IMR-90 (cell line): ENCODE results near the gene ELMO1. TPM values are rescaled to one million over a fixed set of nuclear protein-coding genes. Genes with fewer than 3 reads are reported as not detected.

ENCODE experiments used
- ATAC-seq: fragments of 200-7000 bp; cut with Tn5 transposase; 2 replicates; pipeline ENCODE4 v1.9.1; 2020; ENCODE audit warnings: low read depth, mild to moderate bottlenecking, moderate library complexity
- BruUV-seq: library from RNA; stranded (reverse); fragments of 400-500 nt; replicated peaks from 2 replicates; lab custom pipeline; 2021; lab: Mats Ljungman, UMichigan
- CTCF ChIA-PET: fragments of 300-600 bp; formaldehyde crosslinking; extraction: SDS; loops from one replicate; lab custom pipeline; 2021; ENCODE audit warnings: antibody characterized with exemption; lab: Yijun Ruan, JAX
- POLR2A ChIA-PET: fragments of 300-600 bp; sonication (Branson Sonifier 250); formaldehyde crosslinking; loops from one replicate; lab custom pipeline; 2022; ENCODE audit warnings: antibody characterized with exemption; ENCODE audit not compliant: unreplicated experiment; lab: Charles Lee
- DNase-seq: peaks from one replicate; pipeline ENCODE4 v3.0.0; 2013
- H2AFZ ChIP-seq: replicated peaks from 2 replicates; pipeline ENCODE3; 2013; ENCODE audit warnings: low read length, mild to moderate bottlenecking; ENCODE audit not compliant: poor library complexity
- H2AK5ac ChIP-seq: 2 replicates; pipeline ENCODE4 v1.6.1; 2013; ENCODE audit warnings: low read depth, low read length, inconsistent platforms
- H2AK9ac ChIP-seq: replicated peaks from 2 replicates; pipeline ENCODE3; 2013; ENCODE audit warnings: mild to moderate bottlenecking, low read depth, low read length, moderate library complexity; ENCODE audit not compliant: poor library complexity
- H2BK120ac ChIP-seq: 2 replicates; pipeline ENCODE4 v1.6.1; 2013; ENCODE audit warnings: low read depth, low read length, inconsistent platforms
- H2BK15ac ChIP-seq: 3 replicates; pipeline ENCODE4 v1.6.1; 2013; ENCODE audit warnings: low read depth, low read length, inconsistent platforms
- H2BK20ac ChIP-seq: 2 replicates; pipeline ENCODE4 v1.6.1; 2013; ENCODE audit warnings: low read depth, mild to moderate bottlenecking, inconsistent platforms, low read length, moderate library complexity
- H2BK5ac ChIP-seq: 2 replicates; pipeline ENCODE4 v1.6.1; 2013; ENCODE audit warnings: mild to moderate bottlenecking, low read depth, low read length, inconsistent platforms; ENCODE audit not compliant: poor library complexity, severe bottlenecking
- H3K14ac ChIP-seq: replicated peaks from 2 replicates; pipeline ENCODE4 v1.6.1; 2013; ENCODE audit warnings: low read depth, low read length, inconsistent platforms
- H3K18ac ChIP-seq: 2 replicates; pipeline ENCODE4 v1.6.1; 2013; ENCODE audit warnings: low read depth, low read length, control low read depth
- H3K23ac ChIP-seq: 2 replicates; pipeline ENCODE4 v1.6.1; 2013; ENCODE audit warnings: low read depth, low read length, inconsistent platforms
- H3K27ac ChIP-seq: 2 replicates; pipeline ENCODE4 v1.5.1; 2013; ENCODE audit warnings: mild to moderate bottlenecking, control low read depth, low read length; ENCODE audit not compliant: insufficient read depth
- H3K27me3 ChIP-seq: 2 replicates; pipeline ENCODE4 v1.6.1; 2013; ENCODE audit warnings: low read length; ENCODE audit not compliant: control insufficient read depth, insufficient read depth
- H3K36me3 ChIP-seq: 2 replicates; pipeline ENCODE4 v1.6.1; 2013; ENCODE audit warnings: low read length, mixed read lengths; ENCODE audit not compliant: control insufficient read depth, insufficient read depth
- H3K4ac ChIP-seq: 2 replicates; pipeline ENCODE4 v1.6.1; 2013; ENCODE audit warnings: low read depth, low read length, inconsistent platforms
- H3K4me1 ChIP-seq: 2 replicates; pipeline ENCODE4 v1.6.1; 2013; ENCODE audit warnings: low read length, mixed read lengths; ENCODE audit not compliant: control insufficient read depth, insufficient read depth
- H3K4me2 ChIP-seq: 2 replicates; pipeline ENCODE4 v1.6.1; 2013; ENCODE audit warnings: low read depth, mild to moderate bottlenecking, control low read depth, low read length, moderate library complexity
- H3K4me3 ChIP-seq: 2 replicates; pipeline ENCODE4 v1.5.1; 2013; ENCODE audit warnings: low read depth, mild to moderate bottlenecking, control low read depth, low read length, moderate library complexity; ENCODE audit not compliant: insufficient read depth
- H3K56ac ChIP-seq: 2 replicates; pipeline ENCODE4 v1.6.1; 2013; ENCODE audit warnings: low read length, inconsistent platforms; ENCODE audit not compliant: insufficient read depth; ENCODE audit errors: extremely low read depth
- H3K79me1 ChIP-seq, 2 experiments: 2 replicates each; pipeline ENCODE4 v1.6.1; 2013; ENCODE audit warnings: low read length in 2 of 2, inconsistent platforms in 1 of 2, low read depth in 1 of 2
- H3K9ac ChIP-seq: 2 replicates; pipeline ENCODE4 v1.6.1; 2013; ENCODE audit warnings: low read depth, low read length, control low read depth
- H3K9me1 ChIP-seq: 2 replicates; pipeline ENCODE4 v1.6.1; 2013; ENCODE audit warnings: low read length, inconsistent platforms; ENCODE audit not compliant: insufficient read depth
- H3K9me3 ChIP-seq: 2 replicates; pipeline ENCODE4 v1.6.1; 2013; ENCODE audit warnings: low read length; ENCODE audit not compliant: control insufficient read depth, insufficient read depth
- H4K20me1 ChIP-seq: 2 replicates; pipeline ENCODE4 v1.6.1; 2013; ENCODE audit warnings: low read length, inconsistent platforms; ENCODE audit not compliant: insufficient read depth
- H4K5ac ChIP-seq: 2 replicates; pipeline ENCODE4 v1.6.1; 2013; ENCODE audit warnings: mild to moderate bottlenecking, low read depth, low read length, control low read depth
- H4K8ac ChIP-seq, 2 experiments: 2 replicates each; pipeline ENCODE4 v1.6.1; 2013; ENCODE audit warnings: low read depth in 2 of 2, low read length in 2 of 2, control low read depth in 1 of 2, inconsistent platforms in 1 of 2
- H4K91ac ChIP-seq: 2 replicates; pipeline ENCODE4 v1.6.1; 2013; ENCODE audit warnings: low read depth, low read length, inconsistent platforms; ENCODE audit not compliant: insufficient read depth
- CEBPB ChIP-seq: IDR thresholded peaks from 2 replicates; pipeline ENCODE4 v1.6.1; 2012; ENCODE audit warnings: low read depth, low read length, improper control_type of control experiment
- CHD1 ChIP-seq: IDR thresholded peaks from 2 replicates; pipeline ENCODE4 v1.6.1; 2012; ENCODE audit warnings: low read depth, low read length, improper control_type of control experiment
- FOS ChIP-seq: fragments of 150-350 bp; IDR thresholded peaks from 2 replicates; pipeline ENCODE4 v1.6.1; 2016; ENCODE audit warnings: low read depth, low read length
- MXI1 ChIP-seq: IDR thresholded peaks from 2 replicates; pipeline ENCODE4 v1.6.1; 2012; ENCODE audit warnings: low read depth, mild to moderate bottlenecking, low read length, moderate library complexity, borderline replicate concordance
- RAD21 ChIP-seq: IDR thresholded peaks from 2 replicates; pipeline ENCODE4 v1.6.1; 2012; ENCODE audit warnings: low read length, improper control_type of control experiment
- RCOR1 ChIP-seq: IDR thresholded peaks from 2 replicates; pipeline ENCODE4 v1.6.1; 2012; ENCODE audit warnings: mild to moderate bottlenecking, low read length, improper control_type of control experiment; ENCODE audit not compliant: insufficient replicate concordance
- SMC3 ChIP-seq: fragments of 150-350 bp; IDR thresholded peaks from 2 replicates; pipeline ENCODE4 v1.6.1; 2016; ENCODE audit warnings: low read depth, mild to moderate bottlenecking, antibody characterized with exemption, low read length, moderate library complexity
- WGBS, 2 experiments: methylation state at CpG; one replicate each; pipeline versions ENCODE4 v1.1.5 to v1.1.7; 2013; ENCODE audit warnings: missing lambda C conversion rate in 2 of 2; ENCODE audit not compliant: insufficient read length in 1 of 2; ENCODE audit errors: extremely low coverage in 2 of 2; 5-methylcytosine and 5-hydroxymethylcytosine counted together
- dilution Hi-C: fragments of 300-500 bp; cut with HindIII; formaldehyde crosslinking; loops from one replicate; pipeline ENCODE4 v1.14.3; 2018; ENCODE audit warnings: low sequenced_read_pairs; ENCODE audit not compliant: unreplicated experiment
- in situ Hi-C: fragments of 300-500 bp; cut with MboI; formaldehyde crosslinking; loops from 3 replicates; pipeline ENCODE4 v1.14.3; 2019; ENCODE audit warnings: low sequenced_read_pairs, inconsistent platforms, mixed read lengths
- intact Hi-C: fragments of 100-400 bp; cut with micrococcal nuclease; formaldehyde crosslinking; loops from 2 replicates; pipeline ENCODE4 v1.10.0; 2022
- polyA plus RNA-seq, 3 experiments: library from polyadenylated mRNA; depleted of rRNA; stranded (reverse); fragments of >200 nt; gene quantifications; 2 replicates each; pipeline ENCODE4 v1.2.3, GENCODE V29; 2012; ENCODE audit warnings: low replicate concordance in 1 of 3
- total RNA-seq: library from RNA; depleted of rRNA; stranded (reverse); fragments of >200 nt; gene quantifications from 2 replicates; pipeline ENCODE4 v1.2.3, GENCODE V29; 2012
- TF ChIP-seq, protein P1 (sequence below): fragments of 150-350 bp; IDR thresholded peaks from 2 replicates; pipeline ENCODE4 v1.6.1; 2017; ENCODE audit warnings: mild to moderate bottlenecking, antibody characterized with exemption, low read length, low read depth
- TF ChIP-seq, protein P2 (sequence below): fragments of 150-350 bp; IDR thresholded peaks from 2 replicates; pipeline ENCODE4 v1.6.1; 2016; ENCODE audit warnings: low read depth, mild to moderate bottlenecking, low read length, moderate library complexity, borderline replicate concordance

ELMO1 gene
- total and polyA plus RNA-seq, 2 of the 4 experiments (the other 2 are of a cell fraction) = 0.03 TPM; not detected in 1

DNA sequence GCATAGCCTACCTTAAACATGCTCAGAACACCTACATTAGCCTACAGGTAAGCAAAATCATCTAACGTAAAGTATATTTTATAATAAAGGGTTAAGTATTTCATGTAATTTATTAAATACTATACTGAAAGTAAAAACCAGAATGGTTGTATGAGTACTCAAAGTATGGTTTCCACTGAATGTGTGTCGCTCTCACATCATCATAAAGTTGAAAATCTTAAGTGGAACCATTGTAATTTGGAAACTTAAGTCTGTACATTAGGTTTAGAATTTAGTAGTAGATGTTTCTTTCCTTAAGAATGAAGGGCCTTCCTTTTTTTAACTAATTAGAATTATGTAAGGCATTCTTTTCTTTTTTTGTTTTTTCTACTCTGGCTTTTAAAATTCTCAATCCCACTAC lies 484.4 kb downstream of the ELMO1 start:
- Histone ChIP-seq H2BK15ac (no peak overlapping the region), H3K27me3 (no peaks in the 10 kb centered on the region), H2AK5ac (no peak overlapping the region), H3K9ac (no peak overlapping the region), H3K4me2 (no peak overlapping the region), H3K14ac (no peak overlapping the region), H2AK9ac (no peak overlapping the region), H3K27ac (no peak overlapping the region), H4K91ac (no peak overlapping the region), H3K18ac (no peak overlapping the region), H2BK120ac (no peak overlapping the region), H4K8ac (no peak overlapping the region), H3K79me1 (no peaks in the 10 kb centered on the region), H3K4ac (no peak overlapping the region), H3K9me1 (no peaks in the 10 kb centered on the region), H3K36me3 (no peaks in the 10 kb centered on the region), H2AFZ (no peak overlapping the region), H2BK5ac (no peak overlapping the region), H3K23ac (no peak overlapping the region), H4K5ac (no peak overlapping the region), H3K9me3 (no peaks in the 10 kb centered on the region), H2BK20ac (no peak overlapping the region), H4K20me1 (no peaks in the 10 kb centered on the region), H3K56ac (no peak overlapping the region), H3K4me1 (no peaks in the 10 kb centered on the region), H3K4me3 (no peak overlapping the region)
- BruUV-seq = no TSS peak
- dilution Hi-C loops (no loop called here), in situ Hi-C loops (loop anchor here (25.0 kb wide), 1 partner anchor 477 kb away; no protein-coding TSS in a partner anchor), intact Hi-C loops (no loop called here)
- TF ChIP-seq CEBPB (no peak), CHD1 (no peak), RCOR1 (no peak), SMC3 (no peak), FOS (no peak), MXI1 (no peak), RAD21 (no peak)
- TF ChIP-seq, protein P1, sequence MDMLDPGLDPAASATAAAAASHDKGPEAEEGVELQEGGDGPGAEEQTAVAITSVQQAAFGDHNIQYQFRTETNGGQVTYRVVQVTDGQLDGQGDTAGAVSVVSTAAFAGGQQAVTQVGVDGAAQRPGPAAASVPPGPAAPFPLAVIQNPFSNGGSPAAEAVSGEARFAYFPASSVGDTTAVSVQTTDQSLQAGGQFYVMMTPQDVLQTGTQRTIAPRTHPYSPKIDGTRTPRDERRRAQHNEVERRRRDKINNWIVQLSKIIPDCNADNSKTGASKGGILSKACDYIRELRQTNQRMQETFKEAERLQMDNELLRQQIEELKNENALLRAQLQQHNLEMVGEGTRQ = no peak
- TF ChIP-seq, protein P2, sequence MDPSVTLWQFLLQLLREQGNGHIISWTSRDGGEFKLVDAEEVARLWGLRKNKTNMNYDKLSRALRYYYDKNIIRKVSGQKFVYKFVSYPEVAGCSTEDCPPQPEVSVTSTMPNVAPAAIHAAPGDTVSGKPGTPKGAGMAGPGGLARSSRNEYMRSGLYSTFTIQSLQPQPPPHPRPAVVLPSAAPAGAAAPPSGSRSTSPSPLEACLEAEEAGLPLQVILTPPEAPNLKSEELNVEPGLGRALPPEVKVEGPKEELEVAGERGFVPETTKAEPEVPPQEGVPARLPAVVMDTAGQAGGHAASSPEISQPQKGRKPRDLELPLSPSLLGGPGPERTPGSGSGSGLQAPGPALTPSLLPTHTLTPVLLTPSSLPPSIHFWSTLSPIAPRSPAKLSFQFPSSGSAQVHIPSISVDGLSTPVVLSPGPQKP = no peak
- POLR2A ChIA-PET = no interaction called here
- no CpG with 5 or more reads among the region's 2 CpGs for WGBS, 2 experiments
- no peak for DNase-seq
- CTCF ChIA-PET = interaction anchor here (1.0 kb wide), 1 partner anchor 218 kb away, joined by 3 read pairs; no protein-coding TSS in a partner anchor
- ATAC-seq = no peak
